Measurements from ENCODE around the gene TANGO6.

TANGO6 gene

GRCh38 chr16:69031877-69032301 lies 188.6 kb downstream of the TANGO6 start:
- DNase-seq (ENCODE audit: insufficient read length) (no peak), FAIRE-seq (no peak)
- TF ChIP-seq POLR2AphosphoS5 (IDR thresholded peaks at IDR 0.05; ENCODE audit: low read depth, low read length) (no peak), TAF1 (IDR thresholded peaks at IDR 0.05; ENCODE audit: borderline replicate concordance, low read depth, low read length) (no peak), POLR2A (IDR thresholded peaks at IDR 0.05; ENCODE audit: low read depth, low read length) (no peak)

GRCh38 chr16:69033151-69033949 lies 190.0 kb downstream of the TANGO6 start:
- TF ChIP-seq TAF1 (IDR thresholded peaks at IDR 0.05; ENCODE audit: borderline replicate concordance, low read depth, low read length): no peak
- no peak for TF ChIP-seq POLR2A (IDR thresholded peaks at IDR 0.05; ENCODE audit: low read depth, low read length)
- TF ChIP-seq POLR2AphosphoS5 (IDR thresholded peaks at IDR 0.05; ENCODE audit: low read depth, low read length): no peak
- no peak for DNase-seq (ENCODE audit: insufficient read length)
- FAIRE-seq: no peak

DNA sequence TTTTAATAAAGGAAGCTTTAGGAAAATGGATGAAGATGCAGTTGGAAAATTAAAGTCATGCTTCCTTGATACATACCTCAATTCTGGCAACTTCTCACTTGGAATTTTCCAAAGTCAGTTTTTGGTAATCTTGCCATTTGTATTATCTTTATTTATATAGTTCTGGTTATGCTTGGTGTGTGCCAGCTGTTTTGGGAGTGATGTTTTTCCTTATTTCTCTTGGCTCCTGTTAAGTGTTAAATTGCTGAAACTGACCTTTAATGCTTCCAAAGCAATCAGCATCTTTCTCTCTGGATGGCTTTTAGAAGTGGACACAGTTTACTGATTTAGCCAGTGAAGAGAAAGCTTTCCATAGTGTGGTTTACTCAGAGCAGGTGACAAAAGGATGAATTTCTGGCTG lies 192.0 kb downstream of the TANGO6 start:
- DNase-seq (ENCODE audit: insufficient read length) (no peak), FAIRE-seq (no peak)
- TF ChIP-seq TAF1 (IDR thresholded peaks at IDR 0.05; ENCODE audit: borderline replicate concordance, low read depth, low read length) (no peak), POLR2A (IDR thresholded peaks at IDR 0.05; ENCODE audit: low read depth, low read length) (no peak), POLR2AphosphoS5 (IDR thresholded peaks at IDR 0.05; ENCODE audit: low read depth, low read length) (no peak)

GRCh38 chr16:69036399-69037091 lies 193.2 kb downstream of the TANGO6 start:
- DNase-seq (ENCODE audit: insufficient read length) (no peak), FAIRE-seq (no peak)
- no peak for TF ChIP-seq POLR2A (IDR thresholded peaks at IDR 0.05; ENCODE audit: low read depth, low read length)
- TF ChIP-seq POLR2AphosphoS5 (IDR thresholded peaks at IDR 0.05; ENCODE audit: low read depth, low read length): no peak
- no peak for TF ChIP-seq TAF1 (IDR thresholded peaks at IDR 0.05; ENCODE audit: borderline replicate concordance, low read depth, low read length)

GRCh38 chr16:69037373-69038160 lies 194.2 kb downstream of the TANGO6 start:
- no peak for TF ChIP-seq POLR2AphosphoS5 (IDR thresholded peaks at IDR 0.05; ENCODE audit: low read depth, low read length)
- TF ChIP-seq POLR2A (IDR thresholded peaks at IDR 0.05; ENCODE audit: low read depth, low read length): no peak
- TF ChIP-seq TAF1 (IDR thresholded peaks at IDR 0.05; ENCODE audit: borderline replicate concordance, low read depth, low read length): no peak
- DNase-seq (ENCODE audit: insufficient read length) (no peak), FAIRE-seq (no peak)

- no peak for DNase-seq (ENCODE audit: insufficient read length)
- TF ChIP-seq POLR2AphosphoS5 (IDR thresholded peaks at IDR 0.05; ENCODE audit: low read depth, low read length): no peak
- no peak for TF ChIP-seq POLR2A (IDR thresholded peaks at IDR 0.05; ENCODE audit: low read depth, low read length)
- TF ChIP-seq TAF1 (IDR thresholded peaks at IDR 0.05; ENCODE audit: borderline replicate concordance, low read depth, low read length): no peak
- no peak for FAIRE-seq
Measured at GRCh38 chr16:69039333-69039941, 196.1 kb downstream of the TANGO6 start.

- no peak for FAIRE-seq
- no peak for DNase-seq (ENCODE audit: insufficient read length)
- TF ChIP-seq POLR2AphosphoS5 (IDR thresholded peaks at IDR 0.05; ENCODE audit: low read depth, low read length): no peak
- no peak for TF ChIP-seq POLR2A (IDR thresholded peaks at IDR 0.05; ENCODE audit: low read depth, low read length)
- no peak for TF ChIP-seq TAF1 (IDR thresholded peaks at IDR 0.05; ENCODE audit: borderline replicate concordance, low read depth, low read length)
Measured at GRCh38 chr16:69040144-69040909, 197.0 kb downstream of the TANGO6 start.

DNA sequence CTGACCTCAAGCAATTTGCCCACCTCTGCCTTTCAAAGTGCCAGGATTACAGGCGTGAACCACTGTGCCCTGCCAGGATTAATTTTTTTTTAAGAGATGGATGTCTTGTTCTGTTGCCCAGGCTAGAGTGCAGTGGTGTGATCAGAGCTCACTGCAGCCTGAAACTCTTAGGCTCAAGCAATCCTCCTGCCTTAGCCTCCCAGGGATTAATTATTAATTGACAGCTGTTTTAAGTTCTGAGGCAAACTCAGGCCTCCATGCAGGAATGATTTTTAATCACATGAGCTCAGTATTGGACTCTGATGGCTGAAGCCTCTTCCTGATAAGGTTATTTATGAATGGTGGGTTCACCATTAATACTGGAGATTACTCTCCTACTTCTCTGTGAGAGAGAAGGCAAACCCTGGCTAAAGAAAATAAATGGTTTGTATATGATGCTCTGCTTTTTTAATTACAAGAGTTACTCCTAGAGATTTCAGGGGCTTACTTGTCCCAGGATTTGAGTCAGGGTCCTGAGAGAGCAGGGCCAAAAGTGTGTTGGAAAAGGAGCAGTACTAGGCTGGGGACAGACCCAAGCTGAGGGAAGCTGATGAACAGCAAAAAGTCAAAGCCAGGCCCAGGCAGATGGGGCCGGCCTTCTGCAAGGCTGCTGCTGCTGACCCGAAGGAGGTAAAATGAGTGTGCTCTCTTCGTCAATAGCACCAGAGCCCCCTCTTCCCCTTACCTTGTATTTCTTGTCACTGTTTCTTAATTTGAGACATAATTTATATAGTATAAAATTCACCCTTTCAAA lies 205.2 kb downstream of the TANGO6 start:
- TF ChIP-seq TAF1 (IDR thresholded peaks at IDR 0.05; ENCODE audit: borderline replicate concordance, low read depth, low read length): no peak
- TF ChIP-seq POLR2A (IDR thresholded peaks at IDR 0.05; ENCODE audit: low read depth, low read length): no peak
- no peak for TF ChIP-seq POLR2AphosphoS5 (IDR thresholded peaks at IDR 0.05; ENCODE audit: low read depth, low read length)
- DNase-seq (ENCODE audit: insufficient read length) (no peak), FAIRE-seq (no peak)

DNA sequence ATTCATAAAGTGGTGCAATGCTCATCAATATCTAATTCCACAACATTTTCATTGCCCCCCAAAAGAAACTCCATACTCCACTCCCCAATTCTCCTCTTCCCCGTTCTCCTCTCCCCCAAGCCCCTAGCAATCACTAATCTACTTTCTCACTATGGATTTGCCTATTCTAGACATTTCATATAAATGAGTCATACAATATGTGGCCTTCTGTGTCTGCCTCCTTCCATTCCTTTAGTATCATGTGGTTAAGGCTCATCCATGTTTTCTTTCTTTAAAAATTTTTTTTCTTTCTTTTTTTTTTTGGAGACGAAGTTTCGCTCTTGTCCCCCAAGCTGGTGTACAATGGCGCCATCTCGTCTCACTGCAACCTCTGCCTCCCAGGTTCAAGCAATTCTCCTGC lies 205.8 kb downstream of the TANGO6 start:
- TF ChIP-seq POLR2A (IDR thresholded peaks at IDR 0.05; ENCODE audit: low read depth, low read length) (no peak), TAF1 (IDR thresholded peaks at IDR 0.05; ENCODE audit: borderline replicate concordance, low read depth, low read length) (no peak), POLR2AphosphoS5 (IDR thresholded peaks at IDR 0.05; ENCODE audit: low read depth, low read length) (no peak)
- DNase-seq (ENCODE audit: insufficient read length) (no peak), FAIRE-seq (no peak)

All from GM12892 (cell line).